ENCODE measurements around the gene TMED6.

TMED6 gene

GRCh38 chr16:69350536-69351133 is 951 bp downstream of the TMED6 start:
- no peak for FAIRE-seq

GRCh38 chr16:69349536-69349935 is 2.0 kb downstream of the TMED6 start:
- FAIRE-seq, result no peak

DNA sequence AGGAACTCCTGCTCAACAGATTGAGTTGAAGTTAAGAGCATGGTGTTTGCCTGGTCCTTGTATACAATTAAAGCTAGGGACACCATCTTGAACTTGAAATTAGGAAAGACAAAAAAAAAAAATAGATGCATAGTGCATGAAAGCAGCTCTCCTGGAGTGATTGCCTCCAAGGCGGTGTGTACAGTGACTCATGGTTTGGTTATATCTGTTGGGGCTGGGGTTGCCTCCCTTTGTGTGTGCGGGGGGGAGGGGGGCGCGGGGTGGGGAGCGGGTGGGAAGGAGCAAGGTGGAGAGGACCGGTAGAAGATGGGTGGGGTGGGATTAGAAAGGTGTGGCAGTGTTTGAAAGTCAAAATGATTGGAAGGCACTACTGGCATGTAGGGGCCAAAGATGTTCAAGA is 3.4 kb downstream of the TMED6 start:
- no peak for FAIRE-seq

- no peak for FAIRE-seq
Observed at GRCh38 chr16:69346683-69347082, 4.9 kb downstream of the TMED6 start.

GRCh38 chr16:69345923-69346322 is 5.7 kb downstream of the TMED6 start:
- FAIRE-seq, result no peak

DNA sequence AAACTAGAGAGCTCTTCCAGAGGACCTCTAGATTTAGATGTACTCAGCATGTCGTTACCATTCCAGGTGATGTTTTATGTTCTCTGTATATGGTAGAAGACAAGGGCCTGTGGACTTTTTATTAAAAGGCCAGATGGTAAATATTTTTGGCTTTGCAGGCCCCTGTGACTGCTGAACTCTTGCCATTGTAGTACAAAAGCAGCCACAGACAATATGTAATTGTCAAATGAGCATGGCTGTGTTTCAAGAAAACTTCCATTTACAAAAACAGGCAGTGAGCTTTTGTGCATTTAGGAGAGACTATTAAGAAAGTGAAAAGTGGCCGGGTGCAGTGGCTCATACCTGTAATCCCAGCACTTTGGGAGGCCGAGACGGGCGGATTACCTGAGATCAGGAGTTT is 7.4 kb downstream of the TMED6 start:
- no peak for FAIRE-seq

DNA sequence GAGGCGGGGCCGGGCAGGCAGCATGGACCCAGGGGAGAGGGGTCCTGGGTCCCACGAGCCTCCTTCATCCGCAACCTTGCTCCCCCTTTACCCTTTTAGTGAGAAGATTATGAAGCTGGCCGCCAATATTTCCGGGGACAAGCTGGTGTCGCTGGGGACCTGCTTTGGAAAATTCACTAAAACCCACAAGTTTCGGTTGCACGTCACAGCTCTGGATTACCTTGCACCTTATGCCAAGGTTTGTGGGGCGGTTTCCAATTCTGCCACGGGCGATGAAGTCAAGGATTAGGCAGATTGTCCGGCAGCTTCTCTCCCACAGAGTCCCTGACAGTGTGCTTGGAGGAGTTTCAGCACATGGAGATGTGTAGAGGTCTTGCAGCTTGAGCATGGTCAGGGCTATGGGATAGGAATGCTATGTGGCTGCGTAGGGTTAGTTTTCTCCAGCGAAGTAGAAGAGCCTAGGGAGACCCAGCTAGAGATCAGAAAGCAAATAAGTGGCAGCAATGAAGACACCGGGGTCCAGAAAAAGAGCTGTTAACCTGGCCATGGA is 11.4 kb downstream of the TMED6 start:
- FAIRE-seq, result no peak

DNA sequence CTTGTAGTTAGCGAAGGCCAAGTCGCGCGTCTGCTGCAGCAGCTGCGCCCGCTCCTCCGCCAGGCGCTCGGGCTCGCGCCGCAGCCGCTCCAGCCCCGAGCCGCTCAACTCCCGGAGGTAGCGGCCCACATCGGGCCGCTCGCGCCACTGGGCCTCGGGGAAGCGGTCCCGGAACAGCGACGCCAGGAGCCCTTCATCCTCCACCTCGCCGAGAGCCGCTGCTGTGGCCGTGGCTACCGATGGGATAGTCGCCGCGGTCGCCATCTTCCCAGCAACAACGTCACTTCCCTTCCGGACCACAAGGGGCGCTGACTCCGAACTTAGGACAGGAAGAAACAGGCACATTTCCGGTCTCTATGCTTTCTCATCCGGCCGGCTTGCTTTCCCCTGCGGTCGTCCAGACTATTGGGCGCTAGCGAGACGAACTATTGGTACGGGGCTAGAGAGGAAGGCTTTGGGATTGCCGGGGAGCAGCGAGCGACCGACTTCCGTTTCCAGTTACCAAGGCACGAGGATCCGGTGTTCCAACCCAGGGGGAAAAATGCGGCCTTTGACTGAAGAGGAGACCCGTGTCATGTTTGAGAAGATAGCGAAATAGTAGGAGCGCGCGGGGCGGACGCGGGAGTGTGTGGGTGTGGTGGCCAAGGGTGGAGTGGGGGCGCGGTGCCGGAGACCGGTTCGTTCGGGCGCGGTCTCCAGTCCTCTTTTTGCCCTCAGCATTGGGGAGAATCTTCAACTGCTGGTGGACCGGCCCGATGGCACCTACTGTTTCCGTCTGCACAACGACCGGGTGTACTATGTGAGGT is 12.1 kb downstream of the TMED6 start, which contains the start of the genes COG8 and NIP7:
TSS of gene COG8 (minus strand) at position 276 of the 806 bp plus-strand sequence. CDS start at position 264, 12 bp downstream.
TSS of gene NIP7 (plus strand) at position 484 of the 806 bp plus-strand sequence. CDS start at position 542, 58 bp downstream.
- FAIRE-seq, result peak; percentile 94

GRCh38 chr16:69338557-69339288 is 12.9 kb downstream of the TMED6 start:
- FAIRE-seq, result no peak

- no peak for FAIRE-seq
Observed at GRCh38 chr16:69334696-69335095, 16.9 kb downstream of the TMED6 start.

DNA sequence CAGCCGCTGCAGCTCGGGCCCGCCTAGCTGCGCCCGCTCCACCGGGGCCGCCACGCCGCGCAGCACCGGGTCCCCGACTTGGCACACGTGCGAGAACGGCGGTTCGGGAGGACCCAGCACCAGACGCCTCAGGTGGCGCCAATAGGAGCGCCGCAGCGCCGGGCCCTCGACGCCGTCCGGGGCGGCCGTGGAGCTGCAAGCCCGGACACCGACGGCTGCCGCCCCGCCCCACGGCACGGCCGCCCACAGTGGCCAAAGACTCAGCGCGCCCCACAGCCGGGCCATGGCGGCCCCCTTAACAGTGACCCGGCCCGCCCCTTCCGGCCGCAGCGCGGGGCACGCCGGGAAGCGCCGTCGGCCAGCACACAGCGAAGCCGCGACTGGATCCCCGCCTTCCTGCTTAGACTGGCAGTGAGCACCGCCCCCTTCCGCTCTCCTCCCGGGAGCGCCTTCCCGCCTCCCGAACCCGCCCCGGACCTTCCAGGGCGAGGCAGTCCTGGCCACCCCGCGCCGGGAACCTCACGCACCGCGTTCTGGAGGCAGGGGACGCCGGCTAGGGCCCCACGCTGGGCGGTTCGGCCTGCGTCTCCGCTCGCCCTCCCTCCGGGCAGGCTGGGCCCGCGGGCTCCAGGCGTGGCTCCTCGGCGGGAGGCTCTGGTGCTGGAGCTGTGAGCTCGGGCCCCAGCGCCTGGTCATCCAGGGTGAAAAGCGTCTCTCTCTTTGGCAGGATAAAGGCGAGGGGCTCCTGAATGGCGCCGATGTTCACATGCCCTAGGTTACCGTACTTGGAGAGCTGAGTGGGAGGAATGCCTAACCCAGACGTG is 21.1 kb downstream of the TMED6 start, which contains the start of gene PDF:
TSS of gene PDF (minus strand) at position 303 of the 824 bp plus-strand sequence. CDS start at position 285, 18 bp downstream.
- no peak for FAIRE-seq

DNA sequence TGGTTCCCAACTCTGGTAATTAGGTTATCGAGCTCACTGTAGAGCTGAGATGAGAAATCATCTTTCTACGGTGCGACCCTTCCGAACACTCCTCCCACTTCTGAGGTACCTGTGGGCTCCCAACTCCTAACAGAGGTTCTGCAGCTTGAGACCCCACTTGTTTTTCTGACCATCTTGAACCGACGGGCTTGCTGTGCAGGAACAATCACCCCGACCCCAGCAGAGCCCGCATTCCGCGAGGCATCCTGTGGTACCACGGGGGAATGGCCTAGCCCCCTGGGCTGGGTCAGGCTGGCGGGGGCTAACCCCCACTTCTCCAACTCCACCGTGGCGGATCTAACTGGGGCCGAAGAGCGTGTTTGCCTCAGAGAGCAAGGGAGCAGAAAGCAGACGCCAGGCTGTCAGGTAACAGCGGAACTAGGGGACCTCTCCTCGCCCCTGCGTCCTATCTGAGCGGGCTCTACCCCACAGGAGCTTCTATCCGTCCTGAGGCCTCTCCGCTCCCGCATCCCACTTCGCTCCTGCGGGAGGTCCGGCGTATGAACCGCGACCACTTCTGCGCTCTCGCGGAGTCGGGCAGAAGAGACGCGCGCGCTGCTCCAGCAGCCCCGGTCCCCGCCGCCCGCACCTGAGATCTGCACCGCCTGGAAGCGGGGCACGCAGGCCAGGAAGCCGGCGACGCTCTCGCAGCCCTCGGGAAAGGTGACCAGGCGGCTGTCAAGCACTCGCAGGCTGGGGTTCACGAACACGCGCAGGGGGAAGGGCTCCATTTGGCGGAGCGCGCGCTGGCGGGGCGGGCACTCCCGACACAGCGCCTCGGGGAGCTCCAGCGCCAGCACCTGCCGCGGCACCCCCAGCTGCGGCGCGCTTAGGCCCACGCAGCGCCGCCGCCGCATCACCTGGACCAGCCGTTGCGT is 22.0 kb downstream of the TMED6 start:
- FAIRE-seq, result no peak

DNA sequence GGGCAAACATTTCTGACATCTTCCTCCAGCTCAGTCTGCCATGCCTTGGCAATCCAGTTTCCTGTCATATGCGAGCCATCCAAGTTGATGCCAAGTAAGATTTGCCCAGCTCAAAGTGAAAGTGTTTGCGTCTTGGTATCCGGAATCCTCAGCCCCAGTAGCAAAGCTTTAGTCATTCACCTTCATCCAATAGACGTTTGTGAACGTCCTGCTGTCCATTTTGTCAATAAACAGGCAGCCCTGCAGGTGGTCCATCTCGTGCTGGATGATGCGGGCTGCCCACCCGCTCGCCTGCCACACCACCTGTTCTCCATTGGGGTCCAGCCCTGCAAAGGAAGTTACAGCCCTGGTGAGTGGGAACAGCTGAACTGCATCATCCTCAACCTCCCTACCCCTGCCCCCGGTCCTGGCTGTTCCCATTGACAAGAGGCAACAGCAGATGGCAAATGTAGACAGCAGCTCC is 22.7 kb downstream of the TMED6 start:
- no peak for FAIRE-seq

GRCh38 chr16:69327585-69328310 is 23.8 kb downstream of the TMED6 start:
- FAIRE-seq, result no peak

GRCh38 chr16:69326172-69326873 is 25.3 kb downstream of the TMED6 start:
- no peak for FAIRE-seq

GRCh38 chr16:69325784-69326171 is 25.8 kb downstream of the TMED6 start:
- FAIRE-seq, result no peak

DNA sequence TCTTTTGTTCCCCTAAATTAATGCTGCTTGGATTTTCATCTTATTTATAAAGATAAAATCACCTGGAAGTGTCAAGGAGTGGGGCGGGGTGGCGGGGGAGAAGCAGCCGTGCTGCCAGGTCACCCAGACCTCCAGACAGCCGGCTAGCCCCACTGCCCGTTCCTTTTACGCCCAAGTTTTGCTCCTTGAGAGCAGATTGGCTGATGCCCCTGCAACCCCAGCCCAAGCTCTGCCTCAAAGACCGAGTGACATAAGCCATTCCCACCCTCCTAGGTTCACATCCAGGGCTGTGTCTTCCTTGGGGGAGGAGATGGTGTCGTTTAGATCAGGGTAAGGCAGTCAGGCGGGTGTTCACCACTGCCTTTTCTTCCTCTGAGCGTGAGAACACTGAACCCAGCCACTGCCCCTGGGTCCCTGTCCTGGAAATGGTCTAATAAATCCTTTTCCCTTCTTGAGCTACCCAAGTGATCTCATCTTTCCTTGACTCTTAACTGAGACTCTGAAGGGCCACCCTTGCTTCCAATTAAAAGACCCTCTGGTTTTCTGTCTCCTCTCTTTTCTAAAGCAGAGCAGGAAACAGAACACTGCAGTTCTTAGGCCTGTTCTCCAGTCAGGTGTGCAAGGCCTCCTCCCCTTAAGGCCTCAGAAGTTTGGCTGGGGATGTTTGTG is 26.9 kb downstream of the TMED6 start:
- FAIRE-seq, result no peak

- no peak for FAIRE-seq
Observed at GRCh38 chr16:69324013-69324531, 27.5 kb downstream of the TMED6 start.

- FAIRE-seq, result no peak
Observed at GRCh38 chr16:69323415-69323814, 28.2 kb downstream of the TMED6 start.
